HepG2 (cell line): ENCODE measurements around the gene TBC1D22A.

ENCODE experiments used
- EZH2 ChIP-seq: conservative IDR thresholded peaks from 2 replicates; pipeline ENCODE4 v1.6.1; 2012; ENCODE audit warnings: mild to moderate bottlenecking, low read depth, low read length, moderate library complexity
- ZNF839 ChIP-seq: sonication (generic); formaldehyde crosslinking; IDR thresholded peaks from 2 replicates; pipeline ENCODE4 v1.4.0; 2020; ENCODE audit warnings: missing genetic modification reagents, mild to moderate bottlenecking, borderline replicate concordance
- TF ChIP-seq, protein P1 (sequence below): sonication (generic); formaldehyde crosslinking; IDR thresholded peaks from 2 replicates; pipeline ENCODE4 v1.5.0; 2020; ENCODE audit warnings: mild to moderate bottlenecking, missing genetic modification reagents, moderate library complexity

DNA sequence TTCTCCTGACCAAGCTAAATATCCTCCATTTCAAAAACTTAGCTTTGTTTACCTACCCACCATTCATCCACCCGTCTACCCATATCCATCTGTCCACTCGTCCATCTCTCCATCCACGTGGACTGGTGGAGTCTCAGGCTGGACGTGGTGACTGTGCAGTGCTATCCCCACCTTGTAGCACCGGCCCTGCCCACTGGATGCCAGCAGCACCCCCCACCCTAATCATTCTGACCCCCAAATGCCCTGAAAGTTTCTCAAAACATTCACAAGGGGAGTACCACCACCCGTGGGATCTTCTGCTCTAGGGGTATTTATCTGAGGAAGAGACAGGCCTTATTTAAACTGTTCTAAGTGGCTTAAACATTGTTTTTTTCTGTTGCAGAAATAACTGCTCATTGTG is 206.4 kb downstream of the TBC1D22A start:
- no peak for TF ChIP-seq ZNF839 (CRISPR knock-in tag)
- TF ChIP-seq EZH2 = no peak
- TF ChIP-seq, protein P1, sequence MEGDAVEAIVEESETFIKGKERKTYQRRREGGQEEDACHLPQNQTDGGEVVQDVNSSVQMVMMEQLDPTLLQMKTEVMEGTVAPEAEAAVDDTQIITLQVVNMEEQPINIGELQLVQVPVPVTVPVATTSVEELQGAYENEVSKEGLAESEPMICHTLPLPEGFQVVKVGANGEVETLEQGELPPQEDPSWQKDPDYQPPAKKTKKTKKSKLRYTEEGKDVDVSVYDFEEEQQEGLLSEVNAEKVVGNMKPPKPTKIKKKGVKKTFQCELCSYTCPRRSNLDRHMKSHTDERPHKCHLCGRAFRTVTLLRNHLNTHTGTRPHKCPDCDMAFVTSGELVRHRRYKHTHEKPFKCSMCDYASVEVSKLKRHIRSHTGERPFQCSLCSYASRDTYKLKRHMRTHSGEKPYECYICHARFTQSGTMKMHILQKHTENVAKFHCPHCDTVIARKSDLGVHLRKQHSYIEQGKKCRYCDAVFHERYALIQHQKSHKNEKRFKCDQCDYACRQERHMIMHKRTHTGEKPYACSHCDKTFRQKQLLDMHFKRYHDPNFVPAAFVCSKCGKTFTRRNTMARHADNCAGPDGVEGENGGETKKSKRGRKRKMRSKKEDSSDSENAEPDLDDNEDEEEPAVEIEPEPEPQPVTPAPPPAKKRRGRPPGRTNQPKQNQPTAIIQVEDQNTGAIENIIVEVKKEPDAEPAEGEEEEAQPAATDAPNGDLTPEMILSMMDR (CRISPR knock-in tag) = no peak
